Measurements from ENCODE around the gene GRM4.

GRCh38 chr6:33990061-33990541 is 155.8 kb downstream of the GRM4 start:
- no peak for TF ChIP-seq CTCF (IDR thresholded peaks at IDR 0.05)
- no peak for TF ChIP-seq POLR2AphosphoS5 (IDR thresholded peaks at IDR 0.05)
- no peak for TF ChIP-seq POLR2A (IDR thresholded peaks at IDR 0.05)
